Mammary epithelial cell (primary cell): ENCODE data around the gene PHRF1.

Source experiments
- EZH2 ChIP-seq: IDR thresholded peaks from 2 replicates; pipeline ENCODE4 v1.6.1; 2012; ENCODE audit warnings: low read length, inconsistent platforms, borderline replicate concordance
- TF ChIP-seq, protein P1 (sequence below), 2 donors: IDR thresholded peaks in 1 of 2; conservative IDR thresholded peaks in 1 of 2; 2 replicates each; pipeline ENCODE4 v1.5.1; 2011 to 2012; ENCODE audit warnings: inconsistent platforms in 2 of 2, low read length in 2 of 2, mild to moderate bottlenecking in 2 of 2, control low read depth in 1 of 2, low read depth in 1 of 2; ENCODE audit not compliant: insufficient read depth in 1 of 2; ENCODE audit errors: extremely low read depth in 1 of 2

- TF ChIP-seq, protein P1, sequence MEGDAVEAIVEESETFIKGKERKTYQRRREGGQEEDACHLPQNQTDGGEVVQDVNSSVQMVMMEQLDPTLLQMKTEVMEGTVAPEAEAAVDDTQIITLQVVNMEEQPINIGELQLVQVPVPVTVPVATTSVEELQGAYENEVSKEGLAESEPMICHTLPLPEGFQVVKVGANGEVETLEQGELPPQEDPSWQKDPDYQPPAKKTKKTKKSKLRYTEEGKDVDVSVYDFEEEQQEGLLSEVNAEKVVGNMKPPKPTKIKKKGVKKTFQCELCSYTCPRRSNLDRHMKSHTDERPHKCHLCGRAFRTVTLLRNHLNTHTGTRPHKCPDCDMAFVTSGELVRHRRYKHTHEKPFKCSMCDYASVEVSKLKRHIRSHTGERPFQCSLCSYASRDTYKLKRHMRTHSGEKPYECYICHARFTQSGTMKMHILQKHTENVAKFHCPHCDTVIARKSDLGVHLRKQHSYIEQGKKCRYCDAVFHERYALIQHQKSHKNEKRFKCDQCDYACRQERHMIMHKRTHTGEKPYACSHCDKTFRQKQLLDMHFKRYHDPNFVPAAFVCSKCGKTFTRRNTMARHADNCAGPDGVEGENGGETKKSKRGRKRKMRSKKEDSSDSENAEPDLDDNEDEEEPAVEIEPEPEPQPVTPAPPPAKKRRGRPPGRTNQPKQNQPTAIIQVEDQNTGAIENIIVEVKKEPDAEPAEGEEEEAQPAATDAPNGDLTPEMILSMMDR (conservative IDR thresholded peaks at IDR 0.05 in 1 of 2, IDR thresholded peaks at IDR 0.05 in 1 of 2; ENCODE audit: extremely low read depth in 1 of 2, insufficient read depth in 1 of 2, low read depth in 1 of 2, low read length in 2 of 2), result no peak
- no peak for TF ChIP-seq EZH2
Observed at GRCh38 chr11:550021-550745, 26.1 kb upstream of the PHRF1 start.
